HG03439 (cell line): ENCODE measurements around the gene KCNMA1.

Source experiments
- ATAC-seq: cut with Tn5 transposase; IDR thresholded peaks from one replicate; pipeline ENCODE4 v1.9.1; 2021; ENCODE audit warnings: mild to moderate bottlenecking, moderate library complexity; ENCODE audit not compliant: unreplicated experiment

The KCNMA1 gene

DNA sequence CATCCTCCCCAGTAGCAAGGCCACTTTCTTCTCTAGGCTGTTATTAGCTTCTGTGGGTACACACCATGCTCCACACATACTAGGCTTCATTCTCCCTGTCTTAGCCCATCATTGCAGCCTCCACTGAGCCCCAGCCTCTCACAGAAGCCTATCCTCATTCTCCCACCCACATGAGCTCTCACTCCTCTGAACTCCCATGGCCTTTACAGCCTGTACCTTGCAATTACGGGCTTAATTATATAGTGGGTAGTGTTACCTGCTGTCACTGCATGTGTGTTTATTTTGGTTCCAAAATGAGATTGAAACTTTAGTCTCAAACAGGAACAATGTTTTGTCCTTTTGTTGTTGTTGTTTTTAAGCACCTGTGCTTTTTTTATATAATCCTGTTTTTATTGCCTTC, 460.0 kb downstream of the KCNMA1 start:
- no peak for ATAC-seq

DNA sequence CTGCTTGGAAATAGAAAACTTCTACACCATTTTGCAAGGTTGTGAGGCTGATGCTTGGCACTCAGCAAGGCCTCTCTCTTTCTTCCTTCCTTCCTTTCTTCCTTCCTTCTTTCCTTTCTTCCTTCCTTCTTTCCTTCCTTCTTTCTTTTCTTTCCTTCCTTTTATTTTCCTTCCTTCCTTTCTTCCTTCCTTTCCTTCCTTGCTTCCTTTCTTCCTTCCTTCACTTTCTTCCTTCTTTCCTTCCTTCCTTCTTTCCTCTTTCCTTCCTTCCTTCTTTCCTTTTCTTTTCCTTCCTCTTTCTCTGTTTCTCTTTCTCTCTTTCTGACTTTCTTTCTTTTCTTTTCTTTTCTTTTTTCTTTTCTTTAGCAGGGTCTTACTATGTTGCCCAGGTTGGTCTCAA, 460.4 kb downstream of the KCNMA1 start:
- ATAC-seq: no peak

DNA sequence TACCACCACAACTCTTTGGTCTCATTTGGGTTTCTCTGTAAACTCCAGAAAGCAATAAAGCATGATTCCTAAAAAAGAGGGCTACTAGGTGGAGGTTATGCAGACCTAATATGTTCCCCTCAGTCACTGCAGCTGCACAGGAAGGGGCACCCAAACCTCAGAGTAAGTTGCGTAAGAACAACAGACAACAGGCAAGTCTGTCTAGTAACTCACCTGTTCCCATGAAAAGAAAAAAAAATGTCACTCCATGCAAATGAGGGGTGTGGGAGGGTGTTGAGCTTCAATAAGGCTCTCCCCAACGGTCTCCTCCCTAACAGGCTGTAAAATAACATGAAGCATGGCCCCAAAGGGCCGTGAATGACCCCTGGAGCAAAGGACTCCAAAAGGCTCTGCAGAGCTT, 461.4 kb downstream of the KCNMA1 start:
- no peak for ATAC-seq

DNA sequence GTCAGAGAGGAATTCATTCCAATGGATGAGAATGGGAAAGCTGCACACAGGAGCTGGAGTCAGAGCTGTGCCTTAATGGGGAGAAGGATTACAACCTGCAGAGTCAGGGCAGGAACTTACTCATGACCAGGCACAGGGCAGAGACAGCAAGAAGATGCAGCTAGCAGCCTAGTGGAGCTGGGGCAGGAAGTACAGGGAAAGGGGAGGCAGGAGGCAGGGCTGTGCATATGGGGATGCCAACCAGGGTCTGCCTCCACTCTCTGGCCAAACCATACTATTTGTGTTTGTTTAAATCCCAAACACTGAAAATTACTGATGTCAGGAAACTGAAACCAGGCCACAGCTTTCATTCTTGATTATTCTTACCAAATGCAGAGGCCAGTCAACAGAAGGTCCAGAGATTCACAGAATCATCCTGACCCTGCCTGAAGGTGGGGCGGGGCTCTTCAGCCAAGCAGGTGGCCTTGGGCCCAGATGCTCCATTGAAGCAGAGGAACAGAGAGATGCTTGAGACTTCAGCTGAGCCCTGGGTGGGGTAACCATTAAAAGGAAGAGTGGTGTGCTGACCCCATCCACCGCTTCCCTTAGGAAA, 461.9 kb downstream of the KCNMA1 start:
- no peak for ATAC-seq

DNA sequence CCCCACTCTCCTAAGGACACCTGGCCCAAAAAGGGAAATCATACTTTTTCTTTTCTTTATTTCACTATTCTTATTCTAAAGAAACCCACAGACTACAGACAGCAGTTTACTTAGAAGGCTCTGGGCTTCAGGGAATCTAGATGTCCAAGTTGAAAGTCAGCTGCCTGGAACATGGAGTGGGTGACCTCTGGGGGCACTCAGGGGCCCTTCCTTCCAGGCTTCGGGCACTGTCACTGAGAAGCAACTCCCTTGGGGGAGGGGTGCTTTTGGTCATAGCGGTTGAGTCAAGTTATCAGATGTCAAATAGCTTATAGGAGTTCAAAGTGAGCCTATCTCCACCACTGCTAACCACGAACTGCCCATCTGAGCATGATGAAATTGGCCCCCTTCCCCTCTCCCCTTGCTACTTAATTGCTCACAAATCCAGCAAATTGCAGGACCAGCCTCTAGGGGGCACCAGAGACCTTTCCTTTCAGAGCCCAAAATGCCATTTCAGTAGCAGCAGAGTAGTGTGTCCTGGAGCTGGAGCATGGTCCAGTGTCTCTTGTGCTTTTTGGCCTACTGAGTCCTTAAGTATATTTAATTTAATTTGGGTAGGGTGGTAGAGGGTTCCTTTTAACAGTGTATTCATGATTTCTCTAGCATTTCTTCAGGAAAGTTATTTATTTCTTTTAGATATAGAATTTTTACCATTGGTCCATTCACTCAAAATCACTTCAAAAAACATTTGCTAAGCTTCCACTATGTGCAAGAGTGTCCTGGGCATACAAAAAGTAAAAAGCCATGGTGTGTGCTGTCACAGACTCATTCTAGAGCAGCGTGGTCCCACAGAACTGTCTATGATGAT, 463.8 kb downstream of the KCNMA1 start:
- no peak for ATAC-seq

DNA sequence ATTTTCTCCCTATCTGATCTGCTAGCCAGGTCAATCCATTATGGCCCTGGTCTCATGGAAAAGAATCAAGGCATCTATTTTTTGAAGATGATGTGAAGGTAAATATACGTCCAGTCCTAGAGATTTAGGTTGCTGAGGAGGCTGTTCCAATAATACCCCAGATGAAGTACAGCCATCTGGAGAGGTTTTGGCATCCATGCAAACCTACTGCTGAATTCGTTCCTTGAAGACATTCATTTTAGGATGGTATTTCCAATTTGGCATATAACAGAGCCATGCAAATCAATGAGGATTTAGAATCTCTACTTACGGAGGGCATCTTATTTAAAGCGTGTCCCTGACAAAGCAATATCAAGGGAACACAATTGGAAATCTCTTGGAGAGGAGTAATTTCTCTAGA, 465.5 kb downstream of the KCNMA1 start:
- no peak for ATAC-seq

DNA sequence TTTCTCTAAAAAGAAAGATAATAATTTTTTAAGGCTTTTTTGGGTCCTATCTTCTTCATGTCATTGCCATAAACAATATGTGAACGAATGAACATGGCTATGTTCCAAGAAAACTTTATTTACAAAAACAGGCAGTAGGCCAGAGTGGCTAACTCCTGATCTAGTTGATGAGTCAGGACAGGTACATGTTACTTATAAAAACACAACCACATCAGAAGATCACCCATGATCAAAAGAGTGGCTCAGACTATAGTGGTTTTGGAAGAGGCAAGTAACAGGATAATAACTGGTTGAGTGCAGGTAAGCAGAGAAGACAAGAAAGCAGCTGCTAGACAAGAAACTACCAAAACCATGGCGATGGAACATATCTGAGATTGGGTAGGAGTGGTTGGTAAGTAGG, 468.7 kb downstream of the KCNMA1 start:
- no peak for ATAC-seq

DNA sequence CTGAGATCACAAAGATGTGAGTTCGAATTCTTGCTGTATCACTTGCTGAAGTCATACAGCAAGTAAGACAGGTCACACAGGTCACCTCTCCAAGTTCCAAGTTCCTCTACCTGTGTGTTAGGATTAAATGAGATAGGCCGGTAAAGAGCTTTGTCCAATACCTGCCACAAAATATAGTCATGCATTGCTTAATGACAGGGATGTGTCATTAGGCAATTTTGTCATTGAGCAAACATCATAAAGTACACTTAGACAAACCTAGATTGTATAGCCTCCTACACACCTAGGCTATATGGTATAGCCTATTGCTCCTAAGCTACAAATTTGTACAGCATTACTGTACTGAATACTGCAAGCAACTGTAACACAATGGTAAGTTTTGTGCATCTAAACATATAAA, 469.4 kb downstream of the KCNMA1 start:
- no peak for ATAC-seq

DNA sequence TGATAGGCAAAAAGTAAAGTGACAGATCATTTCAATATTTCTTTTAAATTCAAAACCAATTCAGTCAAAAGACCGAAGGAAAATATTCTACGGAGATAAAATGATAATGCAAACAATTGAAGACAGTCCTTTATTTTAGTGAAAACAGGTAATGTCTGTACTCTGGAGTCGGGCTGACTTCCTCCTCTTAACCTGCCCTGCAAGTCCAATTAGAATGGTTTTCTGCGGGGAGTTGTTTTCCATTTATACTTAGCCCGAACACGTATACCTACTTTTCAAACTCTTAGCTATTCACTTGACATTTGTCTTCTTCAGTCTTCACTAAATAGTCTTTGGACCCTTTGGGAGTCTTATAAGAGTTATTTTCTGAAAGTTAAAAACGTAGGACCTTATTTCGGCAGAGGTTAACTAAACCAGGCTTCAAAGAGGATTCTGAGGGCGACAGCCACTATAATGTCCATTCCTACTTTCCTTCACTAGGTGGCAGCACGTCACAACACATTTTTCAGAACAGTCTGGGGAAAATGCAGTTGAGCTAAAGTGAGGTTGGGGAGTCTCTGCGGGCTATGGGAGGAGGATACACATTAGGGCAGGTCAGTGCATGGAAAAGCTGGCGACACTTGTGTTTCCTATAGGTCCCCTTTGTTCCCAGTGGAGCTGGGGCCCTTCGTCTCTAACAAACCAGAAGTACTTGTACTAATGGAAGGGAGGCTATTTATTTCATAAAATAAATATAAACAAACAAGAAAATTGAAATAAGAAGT, 472.0 kb downstream of the KCNMA1 start:
- peak; percentile 61 for ATAC-seq

DNA sequence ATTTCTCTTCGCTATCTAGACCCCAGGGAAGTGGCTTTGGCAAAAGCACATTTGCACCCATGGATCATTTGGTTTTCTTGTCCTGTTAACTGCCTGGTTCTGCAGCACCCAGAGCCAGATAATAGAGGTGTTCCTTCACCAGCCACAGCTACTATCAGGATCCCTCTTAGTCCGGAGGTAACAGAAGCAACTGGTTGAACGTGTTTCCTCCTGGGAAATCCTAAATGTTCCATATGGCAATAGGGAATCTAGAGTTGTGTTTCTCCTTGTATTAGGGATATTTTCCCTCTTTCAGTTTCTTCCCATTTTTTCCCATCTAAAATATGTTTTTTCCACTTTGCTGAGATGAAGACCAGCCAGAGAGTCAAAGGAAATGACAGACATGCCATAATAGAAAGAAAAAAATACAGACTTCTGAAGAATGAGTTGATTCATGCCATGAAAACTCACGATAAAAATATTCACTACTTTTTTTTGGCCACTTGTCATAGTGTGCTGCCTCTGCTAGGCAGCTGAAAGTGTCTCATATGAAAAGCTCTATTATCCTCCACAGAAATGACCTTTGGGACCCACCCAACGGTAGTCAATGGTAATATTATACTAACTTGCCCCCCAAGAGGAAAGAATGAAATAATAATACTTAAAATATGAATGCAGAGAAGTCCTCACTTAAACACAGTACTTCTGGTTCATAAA, 472.8 kb downstream of the KCNMA1 start:
- ATAC-seq: no peak

DNA sequence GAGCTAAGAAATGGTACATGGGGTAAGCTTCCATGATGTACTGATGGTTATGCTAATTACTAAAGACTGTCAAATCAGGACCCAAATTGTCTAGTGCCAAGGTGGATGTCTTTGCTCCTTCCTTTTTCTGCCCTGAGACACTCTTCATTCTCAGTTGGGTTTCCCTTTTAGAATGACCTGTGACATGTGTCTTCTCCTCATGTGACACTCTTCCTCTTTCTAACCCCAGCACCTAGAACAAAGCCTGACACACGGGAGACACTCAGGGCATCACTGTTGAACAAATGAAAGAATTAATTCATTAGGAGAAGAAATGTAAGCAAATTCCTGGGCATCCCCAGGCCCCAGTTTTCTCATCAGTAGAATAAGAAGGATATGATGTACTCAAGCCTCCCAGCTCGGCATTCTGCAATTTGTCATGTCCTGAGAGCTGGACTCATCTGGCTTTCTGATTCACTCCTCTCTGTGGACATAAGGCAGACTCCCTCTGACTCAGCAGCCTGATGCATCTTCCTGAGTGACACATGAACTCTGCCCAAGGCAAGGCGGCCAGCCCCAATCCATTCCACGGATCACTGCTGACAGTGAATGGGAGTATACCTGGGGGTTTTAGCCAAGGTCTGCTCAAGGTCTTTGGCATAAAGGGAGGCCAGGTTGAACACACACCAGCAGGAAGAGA, 473.8 kb downstream of the KCNMA1 start:
- ATAC-seq: no peak

DNA sequence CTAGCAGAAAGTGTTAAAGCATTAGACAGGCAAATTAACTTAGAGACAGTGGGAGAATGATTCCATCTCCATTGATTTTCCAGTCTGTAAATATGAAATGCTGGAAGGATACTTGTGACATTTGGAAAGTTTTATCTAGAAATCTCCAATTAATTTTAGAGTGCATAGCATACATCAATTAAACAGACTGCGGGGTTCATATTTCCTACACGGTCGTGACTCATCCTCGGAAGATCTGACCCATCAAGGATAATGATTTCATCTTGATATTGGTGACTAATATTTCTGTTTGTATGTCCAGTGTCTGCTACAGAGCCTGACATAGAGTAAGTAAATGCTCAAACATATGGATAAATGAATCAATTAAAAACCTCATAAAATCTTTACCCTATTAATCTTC, 474.9 kb downstream of the KCNMA1 start:
- no peak for ATAC-seq

DNA sequence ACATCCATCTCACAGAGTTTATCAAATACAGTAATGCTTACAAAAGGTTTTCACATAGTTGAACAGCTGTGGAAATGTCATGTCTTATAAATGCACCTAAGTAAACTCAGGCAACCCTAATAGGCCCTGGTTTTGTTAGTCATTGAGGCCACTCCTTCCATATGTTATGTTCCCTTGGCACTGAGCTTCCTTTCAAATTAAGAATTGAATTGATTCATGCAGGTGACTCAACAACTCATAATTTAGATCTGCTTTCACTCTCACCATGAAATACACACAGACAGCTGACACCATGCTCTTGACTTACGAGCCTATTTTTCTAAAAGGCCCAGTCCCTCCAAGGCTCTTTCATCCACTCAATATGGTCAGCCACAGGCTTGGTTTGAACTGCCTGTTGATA, 476.9 kb downstream of the KCNMA1 start:
- ATAC-seq: no peak

DNA sequence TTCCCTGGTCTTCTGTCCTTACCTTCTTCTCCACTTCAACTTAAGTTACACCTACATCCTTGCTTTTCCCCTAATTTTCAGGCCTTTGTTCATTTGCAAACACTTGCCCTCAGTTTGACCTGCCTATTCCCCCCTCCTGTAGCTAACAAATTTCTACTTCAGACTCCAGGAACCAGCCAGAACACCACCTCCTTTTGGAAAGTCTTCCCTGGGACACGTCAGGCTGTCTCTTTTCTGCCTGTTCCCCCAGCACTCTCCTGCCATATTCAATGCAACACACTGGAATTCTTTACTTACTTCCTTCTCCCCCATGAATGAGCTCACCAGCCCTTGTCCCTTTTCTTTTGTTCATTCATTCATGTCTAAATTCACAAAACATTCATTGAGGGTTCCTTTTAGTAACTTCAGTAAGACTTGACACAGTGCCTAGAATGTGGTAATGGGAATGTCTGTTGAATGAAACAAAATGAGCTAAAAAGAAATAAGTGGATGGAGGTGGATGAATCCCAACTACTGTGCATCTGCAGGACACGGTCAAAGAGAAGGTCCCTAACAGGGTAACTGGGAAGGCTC, 478.0 kb downstream of the KCNMA1 start:
- ATAC-seq: no peak

DNA sequence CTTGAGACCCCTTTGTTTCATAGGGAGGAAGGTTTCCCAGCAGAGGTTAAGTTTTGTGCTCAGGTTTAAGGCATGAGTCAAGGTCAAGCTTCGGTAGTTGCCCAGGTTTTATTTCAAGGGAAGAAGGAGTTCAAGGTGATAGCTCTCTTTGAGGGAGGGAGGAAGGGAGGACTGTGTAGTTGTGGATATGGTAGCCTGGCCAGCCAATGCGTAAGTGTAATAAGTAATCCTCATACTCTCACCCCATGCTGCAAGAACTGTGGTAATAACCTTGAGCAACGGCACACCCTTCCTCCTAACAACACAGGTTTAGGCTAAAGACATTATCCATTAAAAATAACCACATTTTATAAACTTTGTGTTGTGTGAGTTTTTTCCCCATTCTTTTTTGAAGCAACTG, 478.9 kb downstream of the KCNMA1 start:
- no peak for ATAC-seq

DNA sequence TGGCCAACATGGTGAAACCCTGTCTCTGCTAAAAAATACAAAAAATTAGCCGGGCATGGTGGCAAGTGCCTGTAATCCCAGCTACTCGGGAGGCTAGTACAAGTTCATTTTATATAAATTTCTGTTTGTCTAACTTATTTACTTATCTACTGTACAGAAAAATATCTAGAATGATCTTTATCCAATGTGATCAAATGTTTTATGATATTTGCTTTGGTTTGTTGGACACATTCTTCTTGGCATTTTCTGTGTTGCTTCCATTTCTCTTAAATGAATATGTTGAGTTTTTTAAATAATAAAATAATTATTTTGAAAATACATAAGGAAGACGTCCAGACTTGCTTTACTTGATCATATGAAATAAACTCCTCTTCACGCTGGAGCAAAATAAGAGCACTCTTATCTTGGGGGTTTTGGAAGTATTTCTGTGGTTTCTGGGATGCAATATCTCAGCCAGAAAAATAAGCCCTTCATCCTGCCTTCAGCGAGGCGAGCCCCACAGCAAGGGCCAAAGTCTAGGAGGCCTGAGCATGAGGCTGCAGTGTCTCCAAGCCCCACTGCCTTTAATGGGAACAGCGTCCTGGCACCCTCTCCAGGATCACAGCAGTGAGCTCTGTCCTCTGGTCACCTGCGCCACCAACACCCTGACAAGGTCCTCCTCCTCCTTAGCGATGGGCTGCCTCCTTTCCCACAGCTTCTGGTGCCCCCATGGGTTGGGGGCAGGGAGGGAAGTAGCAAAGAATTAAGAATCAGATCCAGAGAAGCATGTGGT, 480.2 kb downstream of the KCNMA1 start:
- ATAC-seq: no peak

DNA sequence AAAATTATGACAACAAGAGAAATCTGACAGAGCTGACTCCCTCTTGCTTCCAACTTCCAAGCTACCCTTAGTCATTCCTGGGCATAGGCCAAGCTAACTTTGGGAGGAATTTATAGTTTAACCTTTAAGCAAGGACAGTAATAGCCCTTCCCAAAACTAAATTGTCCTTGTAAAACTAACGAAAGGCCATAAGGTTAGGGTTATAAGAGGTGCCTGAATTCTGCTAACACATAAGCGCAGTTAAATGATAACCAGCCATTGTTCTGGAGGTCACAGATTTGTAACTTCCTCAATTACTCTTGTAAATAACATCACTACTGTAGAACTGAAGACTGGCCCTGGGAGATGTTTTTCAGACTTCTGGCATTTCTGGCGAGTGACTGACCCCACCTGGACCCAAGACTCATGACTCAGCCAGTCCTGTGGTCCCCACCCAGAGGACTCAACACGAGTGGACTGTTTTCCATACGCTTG, 481.2 kb downstream of the KCNMA1 start:
- ATAC-seq: no peak

DNA sequence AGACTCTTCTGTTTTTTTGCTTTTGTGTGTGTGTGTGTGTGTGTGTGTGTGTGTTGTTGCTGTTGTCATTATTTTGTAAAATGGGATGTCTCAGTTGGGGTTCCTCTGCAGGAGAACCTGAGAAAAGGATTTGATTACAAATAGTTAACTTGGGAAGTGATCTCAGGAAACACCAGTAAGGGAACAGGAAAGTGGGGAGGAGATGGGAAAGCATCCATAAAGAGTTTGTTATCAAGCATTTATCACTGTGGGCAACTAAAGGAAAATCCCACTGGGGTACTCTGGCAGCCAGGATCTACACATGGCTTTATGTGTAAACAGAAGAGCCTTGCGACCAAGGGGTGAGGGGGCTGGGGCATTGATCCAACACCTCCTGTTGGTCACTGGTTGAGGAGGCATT, 485.4 kb downstream of the KCNMA1 start:
- no peak for ATAC-seq

DNA sequence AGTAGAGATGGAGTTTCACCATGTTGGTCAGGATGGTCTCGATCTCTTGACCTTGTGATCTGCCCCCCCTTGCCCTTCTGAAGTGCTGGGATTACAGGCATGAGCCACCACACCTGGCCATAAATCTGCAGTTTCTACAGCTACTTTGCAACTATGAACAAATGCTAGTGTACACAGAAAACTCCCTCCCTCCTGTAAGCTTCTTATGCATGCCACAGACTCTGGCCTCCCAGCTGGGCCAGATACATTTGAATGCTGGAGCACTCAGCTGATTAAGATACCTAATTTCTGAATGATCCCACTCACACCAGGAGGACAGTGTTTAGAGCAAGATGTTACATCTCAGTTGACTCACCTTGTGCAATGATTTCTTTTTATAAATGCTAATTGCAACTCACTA, 486.2 kb downstream of the KCNMA1 start:
- ATAC-seq: no peak

DNA sequence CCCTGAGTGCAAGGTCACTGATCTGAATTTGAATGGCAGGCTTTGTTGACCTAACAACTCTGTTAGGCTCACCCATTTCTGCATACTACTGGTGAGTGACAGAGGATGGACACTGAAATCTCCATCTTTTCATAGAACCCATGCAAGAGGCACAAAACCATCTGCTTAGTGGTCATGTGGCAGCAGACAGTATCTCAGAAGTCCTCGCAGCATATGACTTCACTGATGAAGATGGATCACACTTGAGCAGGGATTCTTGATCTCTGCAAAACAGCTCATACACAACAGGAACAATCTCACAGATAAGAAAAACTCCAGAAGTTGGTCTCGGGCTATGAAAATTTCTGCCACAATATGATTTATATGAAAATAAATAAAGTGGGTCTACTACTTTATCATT, 487.9 kb downstream of the KCNMA1 start:
- no peak for ATAC-seq
